ENCODE measurements around the gene AHDC1.

GRCh38 chr1:27647328-27647727 lies 43.4 kb upstream of the AHDC1 start:
- TF ChIP-seq ZNF747 (tag by site-specific recombination; IDR thresholded peaks at IDR 0.05) (no peak), ZBTB6 (tag by site-specific recombination; IDR thresholded peaks at IDR 0.05) (no peak)
- TF ChIP-seq, protein P1, sequence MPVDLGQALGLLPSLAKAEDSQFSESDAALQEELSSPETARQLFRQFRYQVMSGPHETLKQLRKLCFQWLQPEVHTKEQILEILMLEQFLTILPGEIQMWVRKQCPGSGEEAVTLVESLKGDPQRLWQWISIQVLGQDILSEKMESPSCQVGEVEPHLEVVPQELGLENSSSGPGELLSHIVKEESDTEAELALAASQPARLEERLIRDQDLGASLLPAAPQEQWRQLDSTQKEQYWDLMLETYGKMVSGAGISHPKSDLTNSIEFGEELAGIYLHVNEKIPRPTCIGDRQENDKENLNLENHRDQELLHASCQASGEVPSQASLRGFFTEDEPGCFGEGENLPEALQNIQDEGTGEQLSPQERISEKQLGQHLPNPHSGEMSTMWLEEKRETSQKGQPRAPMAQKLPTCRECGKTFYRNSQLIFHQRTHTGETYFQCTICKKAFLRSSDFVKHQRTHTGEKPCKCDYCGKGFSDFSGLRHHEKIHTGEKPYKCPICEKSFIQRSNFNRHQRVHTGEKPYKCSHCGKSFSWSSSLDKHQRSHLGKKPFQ (tag by site-specific recombination; IDR thresholded peaks at IDR 0.05) = no peak
- TF ChIP-seq, protein P2, sequence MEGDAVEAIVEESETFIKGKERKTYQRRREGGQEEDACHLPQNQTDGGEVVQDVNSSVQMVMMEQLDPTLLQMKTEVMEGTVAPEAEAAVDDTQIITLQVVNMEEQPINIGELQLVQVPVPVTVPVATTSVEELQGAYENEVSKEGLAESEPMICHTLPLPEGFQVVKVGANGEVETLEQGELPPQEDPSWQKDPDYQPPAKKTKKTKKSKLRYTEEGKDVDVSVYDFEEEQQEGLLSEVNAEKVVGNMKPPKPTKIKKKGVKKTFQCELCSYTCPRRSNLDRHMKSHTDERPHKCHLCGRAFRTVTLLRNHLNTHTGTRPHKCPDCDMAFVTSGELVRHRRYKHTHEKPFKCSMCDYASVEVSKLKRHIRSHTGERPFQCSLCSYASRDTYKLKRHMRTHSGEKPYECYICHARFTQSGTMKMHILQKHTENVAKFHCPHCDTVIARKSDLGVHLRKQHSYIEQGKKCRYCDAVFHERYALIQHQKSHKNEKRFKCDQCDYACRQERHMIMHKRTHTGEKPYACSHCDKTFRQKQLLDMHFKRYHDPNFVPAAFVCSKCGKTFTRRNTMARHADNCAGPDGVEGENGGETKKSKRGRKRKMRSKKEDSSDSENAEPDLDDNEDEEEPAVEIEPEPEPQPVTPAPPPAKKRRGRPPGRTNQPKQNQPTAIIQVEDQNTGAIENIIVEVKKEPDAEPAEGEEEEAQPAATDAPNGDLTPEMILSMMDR (tag by site-specific recombination; IDR thresholded peaks at IDR 0.05) = no peak
